ENCODE measurements around the gene SOAT2. TPM values are rescaled to one million over a fixed set of nuclear protein-coding genes. Genes with fewer than 3 reads are reported as not detected.
A peak's percentile ranks its signal among the peaks of the same experiment; 100 is the strongest.

Gene SOAT2
- total RNA-seq, 1 donor from 2014 or later = not detected

DNA sequence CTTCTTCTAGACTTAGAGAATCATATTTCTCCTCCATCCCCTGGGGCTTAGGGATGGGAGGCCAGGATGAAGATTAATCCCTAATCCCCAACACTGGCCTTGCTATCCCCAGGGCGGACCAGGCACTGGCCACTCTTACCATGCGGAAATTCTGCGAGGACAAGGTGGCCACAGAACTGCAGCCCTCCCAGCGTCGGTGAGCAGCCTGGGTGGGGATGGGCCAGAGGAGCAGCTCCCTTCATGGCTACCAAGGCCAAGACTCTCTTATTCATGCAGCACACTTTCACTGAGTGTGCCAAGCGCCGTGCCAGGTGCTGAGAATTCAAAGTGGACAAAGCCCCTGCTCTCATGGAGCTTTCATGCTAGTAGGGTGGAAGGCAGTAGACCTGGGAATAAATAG, 46.4 kb upstream of the SOAT2 start:
- Mint-ChIP-seq H3K27ac (ENCODE audit: unreplicated experiment) (no peak overlapping the region), H3K27me3 (ENCODE audit: unreplicated experiment) (peaks cover 15% of the 10 kb centered on the region), H3K9me3 (ENCODE audit: unreplicated experiment) (peaks cover 7% of the 10 kb centered on the region)

DNA sequence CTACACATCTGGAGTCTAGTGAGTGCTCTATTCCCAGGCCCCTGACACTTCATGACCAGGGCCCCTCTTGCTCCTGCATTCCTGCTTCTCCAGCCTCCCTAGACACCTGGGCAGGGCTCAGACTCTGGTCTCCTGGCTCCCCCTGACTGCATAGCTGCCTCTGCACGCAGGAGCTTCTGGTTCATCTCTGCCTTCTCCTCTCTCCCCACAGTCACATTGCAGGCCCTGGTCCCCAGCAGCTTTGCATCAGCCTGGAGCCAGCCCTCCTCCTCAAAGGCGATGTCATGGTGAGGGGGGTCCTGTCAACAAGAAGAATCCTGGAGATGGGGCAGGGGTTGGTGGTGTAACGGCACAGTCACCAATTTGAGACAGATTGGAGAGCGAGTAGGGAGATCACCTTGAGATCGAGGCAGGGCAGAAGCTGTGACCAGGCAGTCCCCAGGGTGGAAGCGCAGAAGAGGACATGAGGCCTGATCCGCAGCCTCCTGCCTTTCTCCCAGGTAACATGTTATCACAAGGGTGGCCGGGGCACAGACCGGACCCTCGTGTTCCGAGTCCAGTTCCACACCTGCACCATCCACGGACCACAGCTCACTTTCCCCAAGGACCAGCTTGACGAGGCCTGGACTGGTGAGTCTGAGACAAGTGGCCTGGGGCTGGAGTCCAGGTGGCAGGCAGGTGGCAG, 45.3 kb upstream of the SOAT2 start:
- Mint-ChIP-seq H3K36me3 (ENCODE audit: unreplicated experiment) (no peaks in the 10 kb centered on the region), H3K4me3 (ENCODE audit: unreplicated experiment) (no peak overlapping the region), H3K27ac (ENCODE audit: unreplicated experiment) (peak overlapping the region; percentile 29), H3K27me3 (ENCODE audit: unreplicated experiment) (peaks cover 15% of the 10 kb centered on the region), H3K4me1 (ENCODE audit: low read depth, unreplicated experiment) (no peaks in the 10 kb centered on the region), H3K9me3 (ENCODE audit: unreplicated experiment) (peaks cover 7% of the 10 kb centered on the region)
- DNase-seq = no peak
- TF ChIP-seq, protein P1, sequence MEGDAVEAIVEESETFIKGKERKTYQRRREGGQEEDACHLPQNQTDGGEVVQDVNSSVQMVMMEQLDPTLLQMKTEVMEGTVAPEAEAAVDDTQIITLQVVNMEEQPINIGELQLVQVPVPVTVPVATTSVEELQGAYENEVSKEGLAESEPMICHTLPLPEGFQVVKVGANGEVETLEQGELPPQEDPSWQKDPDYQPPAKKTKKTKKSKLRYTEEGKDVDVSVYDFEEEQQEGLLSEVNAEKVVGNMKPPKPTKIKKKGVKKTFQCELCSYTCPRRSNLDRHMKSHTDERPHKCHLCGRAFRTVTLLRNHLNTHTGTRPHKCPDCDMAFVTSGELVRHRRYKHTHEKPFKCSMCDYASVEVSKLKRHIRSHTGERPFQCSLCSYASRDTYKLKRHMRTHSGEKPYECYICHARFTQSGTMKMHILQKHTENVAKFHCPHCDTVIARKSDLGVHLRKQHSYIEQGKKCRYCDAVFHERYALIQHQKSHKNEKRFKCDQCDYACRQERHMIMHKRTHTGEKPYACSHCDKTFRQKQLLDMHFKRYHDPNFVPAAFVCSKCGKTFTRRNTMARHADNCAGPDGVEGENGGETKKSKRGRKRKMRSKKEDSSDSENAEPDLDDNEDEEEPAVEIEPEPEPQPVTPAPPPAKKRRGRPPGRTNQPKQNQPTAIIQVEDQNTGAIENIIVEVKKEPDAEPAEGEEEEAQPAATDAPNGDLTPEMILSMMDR (IDR thresholded peaks at IDR 0.05; ENCODE audit: partially characterized antibody, unreplicated experiment) = no peak

More for the DNA sequence above, 46.4 kb upstream of the SOAT2 start:
- no peaks in the 10 kb centered on the region for H3K36me3 Mint-ChIP-seq (ENCODE audit: unreplicated experiment)
- H3K4me3 Mint-ChIP-seq (ENCODE audit: unreplicated experiment) = no peak overlapping the region
- no peak for DNase-seq
- TF ChIP-seq, protein P1 (IDR thresholded peaks at IDR 0.05; ENCODE audit: partially characterized antibody, unreplicated experiment) = no peak
- no peaks in the 10 kb centered on the region for H3K4me1 Mint-ChIP-seq (ENCODE audit: low read depth, unreplicated experiment)

DNA sequence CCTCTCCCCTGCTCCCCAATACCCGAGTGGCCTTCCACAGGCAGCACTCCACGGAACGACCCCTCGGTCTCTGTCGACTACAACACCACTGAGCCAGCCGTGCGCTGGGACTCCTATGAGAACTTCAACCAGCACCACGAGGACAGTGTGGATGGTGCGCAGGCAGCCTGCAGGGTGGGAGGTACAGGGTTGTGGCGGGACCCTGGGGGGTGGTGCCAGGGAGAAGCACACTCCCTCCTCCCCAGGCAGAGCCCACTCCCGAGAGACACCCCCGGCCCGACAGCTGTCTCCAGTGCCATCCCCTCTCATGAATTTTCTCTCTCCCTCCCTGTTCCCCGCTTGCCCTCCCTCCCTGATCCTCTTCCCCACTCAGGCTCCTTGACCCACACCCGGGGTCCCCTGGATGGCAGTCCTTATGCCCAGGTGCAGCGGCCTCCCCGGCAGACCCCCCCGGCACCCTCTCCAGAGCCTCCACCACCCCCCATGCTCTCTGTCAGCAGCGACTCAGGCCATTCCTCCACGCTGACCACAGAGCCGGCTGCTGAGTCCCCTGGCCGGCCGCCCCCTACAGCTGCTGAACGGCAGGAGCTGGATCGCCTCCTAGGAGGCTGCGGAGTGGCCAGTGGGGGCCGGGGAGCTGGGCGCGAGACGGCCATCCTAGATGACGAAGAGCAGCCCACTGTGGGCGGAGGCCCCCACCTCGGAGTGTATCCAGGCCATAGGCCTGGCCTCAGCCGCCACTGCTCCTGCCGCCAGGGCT, 44.4 kb upstream of the SOAT2 start:
- Mint-ChIP-seq H3K27ac (ENCODE audit: unreplicated experiment) (no peak overlapping the region), H3K9me3 (ENCODE audit: unreplicated experiment) (peaks cover 7% of the 10 kb centered on the region), H3K4me1 (ENCODE audit: low read depth, unreplicated experiment) (no peaks in the 10 kb centered on the region), H3K27me3 (ENCODE audit: unreplicated experiment) (peaks cover 14% of the 10 kb centered on the region), H3K4me3 (ENCODE audit: unreplicated experiment) (no peak overlapping the region), H3K36me3 (ENCODE audit: unreplicated experiment) (no peaks in the 10 kb centered on the region)
- DNase-seq = peak; percentile 29
- TF ChIP-seq, protein P1 (IDR thresholded peaks at IDR 0.05; ENCODE audit: partially characterized antibody, unreplicated experiment) = no peak

DNA sequence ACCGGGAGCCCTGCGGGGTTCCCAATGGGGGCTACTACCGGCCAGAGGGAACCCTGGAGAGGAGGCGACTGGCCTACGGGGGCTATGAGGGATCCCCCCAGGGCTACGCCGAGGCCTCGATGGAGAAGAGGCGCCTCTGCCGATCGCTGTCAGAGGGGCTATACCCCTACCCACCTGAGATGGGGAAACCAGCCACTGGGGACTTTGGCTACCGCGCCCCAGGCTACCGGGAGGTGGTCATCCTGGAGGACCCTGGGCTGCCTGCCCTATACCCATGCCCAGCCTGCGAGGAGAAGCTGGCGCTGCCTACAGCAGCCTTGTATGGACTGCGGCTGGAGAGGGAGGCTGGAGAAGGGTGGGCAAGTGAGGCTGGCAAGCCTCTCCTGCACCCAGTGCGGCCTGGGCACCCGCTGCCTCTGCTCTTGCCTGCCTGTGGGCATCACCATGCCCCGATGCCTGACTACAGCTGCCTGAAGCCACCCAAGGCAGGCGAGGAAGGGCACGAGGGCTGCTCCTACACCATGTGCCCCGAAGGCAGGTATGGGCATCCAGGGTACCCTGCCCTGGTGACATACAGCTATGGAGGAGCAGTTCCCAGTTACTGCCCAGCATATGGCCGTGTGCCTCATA, 43.7 kb upstream of the SOAT2 start:
- Mint-ChIP-seq H3K27me3 (ENCODE audit: unreplicated experiment) (peaks cover 14% of the 10 kb centered on the region), H3K4me1 (ENCODE audit: low read depth, unreplicated experiment) (peaks cover 1% of the 10 kb centered on the region), H3K36me3 (ENCODE audit: unreplicated experiment) (no peaks in the 10 kb centered on the region), H3K4me3 (ENCODE audit: unreplicated experiment) (no peak overlapping the region), H3K27ac (ENCODE audit: unreplicated experiment) (no peak overlapping the region), H3K9me3 (ENCODE audit: unreplicated experiment) (peaks cover 7% of the 10 kb centered on the region)
- DNase-seq = no peak
- TF ChIP-seq, protein P1 (IDR thresholded peaks at IDR 0.05; ENCODE audit: partially characterized antibody, unreplicated experiment) = no peak
